GM12872 (cell line): ENCODE results near the gene DCAF15.

ENCODE experiments used
- TF ChIP-seq, protein P1 (sequence below): IDR thresholded peaks from 3 replicates; pipeline ENCODE4 v1.5.1; 2011; ENCODE audit warnings: low read depth, mild to moderate bottlenecking, low read length, moderate library complexity; ENCODE audit not compliant: insufficient read depth

DCAF15 gene

DNA sequence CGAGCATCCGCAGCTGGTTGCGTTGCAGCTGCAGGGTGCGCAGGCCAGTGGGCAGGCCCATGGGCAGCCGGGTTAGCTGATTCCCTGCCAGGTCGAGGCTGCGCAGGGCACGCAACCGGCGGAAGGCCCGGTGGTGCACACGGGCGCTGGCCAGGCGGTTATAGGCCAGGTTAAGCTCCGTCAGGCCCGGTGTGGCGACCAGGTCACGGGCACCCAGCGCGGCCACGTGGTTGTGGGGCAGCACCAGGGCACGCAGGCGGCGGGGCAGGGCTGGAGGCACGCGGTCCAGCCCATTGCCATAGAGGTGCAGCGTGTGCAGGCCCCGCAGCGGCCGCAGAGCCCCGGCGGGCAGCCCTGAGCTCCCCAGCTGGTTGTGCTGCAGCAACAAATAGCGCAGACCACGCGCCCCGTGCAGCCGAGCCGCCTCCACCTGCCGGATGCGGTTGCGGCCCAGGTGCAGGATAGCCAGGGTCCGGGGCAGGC, 19.4 kb upstream of the DCAF15 start:
- TF ChIP-seq, protein P1, sequence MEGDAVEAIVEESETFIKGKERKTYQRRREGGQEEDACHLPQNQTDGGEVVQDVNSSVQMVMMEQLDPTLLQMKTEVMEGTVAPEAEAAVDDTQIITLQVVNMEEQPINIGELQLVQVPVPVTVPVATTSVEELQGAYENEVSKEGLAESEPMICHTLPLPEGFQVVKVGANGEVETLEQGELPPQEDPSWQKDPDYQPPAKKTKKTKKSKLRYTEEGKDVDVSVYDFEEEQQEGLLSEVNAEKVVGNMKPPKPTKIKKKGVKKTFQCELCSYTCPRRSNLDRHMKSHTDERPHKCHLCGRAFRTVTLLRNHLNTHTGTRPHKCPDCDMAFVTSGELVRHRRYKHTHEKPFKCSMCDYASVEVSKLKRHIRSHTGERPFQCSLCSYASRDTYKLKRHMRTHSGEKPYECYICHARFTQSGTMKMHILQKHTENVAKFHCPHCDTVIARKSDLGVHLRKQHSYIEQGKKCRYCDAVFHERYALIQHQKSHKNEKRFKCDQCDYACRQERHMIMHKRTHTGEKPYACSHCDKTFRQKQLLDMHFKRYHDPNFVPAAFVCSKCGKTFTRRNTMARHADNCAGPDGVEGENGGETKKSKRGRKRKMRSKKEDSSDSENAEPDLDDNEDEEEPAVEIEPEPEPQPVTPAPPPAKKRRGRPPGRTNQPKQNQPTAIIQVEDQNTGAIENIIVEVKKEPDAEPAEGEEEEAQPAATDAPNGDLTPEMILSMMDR = no peak

DNA sequence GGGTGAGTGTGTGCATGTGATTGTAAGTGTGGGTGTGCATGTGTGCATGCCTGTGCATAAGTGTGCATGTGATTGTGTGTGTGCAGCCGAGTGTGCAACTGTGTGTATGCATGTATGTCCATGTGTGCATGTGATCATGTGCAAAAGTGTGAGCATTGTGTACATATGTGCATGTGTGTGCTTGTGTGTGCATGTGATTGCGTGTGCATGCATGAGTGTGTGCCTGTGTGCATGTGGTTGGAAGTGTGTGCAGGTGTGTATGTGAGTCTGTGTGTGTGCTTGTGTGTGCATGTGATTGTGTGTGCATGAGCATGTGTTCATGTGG, 17.6 kb upstream of the DCAF15 start:
- TF ChIP-seq, protein P1 = no peak

DNA sequence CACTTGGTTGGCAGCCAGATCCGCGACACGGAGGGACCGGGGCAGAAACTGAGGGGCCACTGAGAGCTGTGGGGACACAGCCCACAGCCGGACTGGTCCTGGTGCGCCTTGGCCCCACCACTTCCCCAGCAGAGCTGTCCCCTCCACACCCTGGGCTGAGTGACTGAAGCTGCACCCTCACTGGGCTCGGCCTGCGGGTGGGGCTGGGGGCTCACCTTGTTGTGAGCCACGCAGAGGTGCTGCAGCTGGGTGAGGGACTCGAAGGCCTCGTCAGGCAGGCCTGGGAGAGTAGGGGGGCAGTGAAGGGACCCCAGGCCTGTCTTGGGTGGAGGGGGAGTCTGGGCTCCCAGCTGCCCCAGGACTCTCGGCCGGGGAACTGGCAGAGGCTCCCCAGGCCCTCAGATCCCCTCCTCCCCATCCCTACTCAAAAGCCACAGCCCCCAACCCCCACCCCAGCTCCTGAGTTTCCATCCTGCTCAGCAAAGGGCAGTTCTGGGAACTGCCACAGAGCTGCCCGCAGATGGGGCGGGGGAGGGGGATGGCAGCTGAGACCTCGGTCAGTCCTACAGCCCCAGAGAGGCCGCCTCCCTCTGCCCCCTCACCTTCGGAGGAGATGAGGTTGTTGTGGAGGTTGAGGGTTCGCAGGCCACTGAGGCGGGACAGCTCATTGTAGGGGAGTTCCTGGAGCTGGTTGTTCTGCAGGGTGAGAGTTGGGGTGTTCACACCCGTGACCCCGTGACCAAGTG, 16.4 kb upstream of the DCAF15 start:
- TF ChIP-seq, protein P1 = no peak

- TF ChIP-seq, protein P1 = no peak
Observed at GRCh38 chr19:13937479-13938300, 14.6 kb upstream of the DCAF15 start.

DNA sequence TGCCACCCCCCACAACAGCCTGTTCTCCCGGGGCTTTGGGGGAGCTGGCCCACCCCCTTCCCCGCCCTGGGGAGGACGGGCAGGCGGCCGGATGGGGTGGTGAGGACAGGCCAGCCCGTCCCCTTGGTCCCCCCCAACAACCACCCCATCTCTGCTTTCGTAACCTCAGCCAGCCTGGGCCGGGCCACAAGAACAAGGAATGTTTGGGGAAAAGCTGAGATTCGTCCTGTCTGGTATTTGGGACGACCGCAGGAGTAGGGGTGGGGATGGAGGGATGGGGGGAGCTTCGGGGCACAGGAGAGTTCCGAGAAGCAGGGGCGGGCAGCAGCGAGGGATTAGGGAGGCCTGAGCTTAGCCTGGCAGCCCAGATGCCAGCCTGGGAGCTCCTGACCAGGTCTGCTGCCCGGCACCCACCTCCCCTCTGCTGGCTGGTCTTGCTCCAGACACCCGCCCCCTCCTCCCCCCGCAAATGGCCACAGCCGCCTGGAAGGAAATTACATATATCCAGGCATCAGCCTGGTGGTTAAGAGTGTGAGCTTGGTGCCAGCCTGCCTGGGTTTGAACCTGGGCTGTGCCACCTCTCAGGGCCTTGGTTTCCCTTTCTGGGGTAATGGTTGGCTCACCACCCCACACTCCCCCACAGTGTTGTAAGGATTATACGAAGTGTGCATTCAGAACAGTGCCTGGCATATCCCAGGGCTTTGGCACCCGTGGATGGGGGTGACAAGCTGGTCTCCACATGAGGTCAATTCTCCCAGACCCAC, 13.8 kb upstream of the DCAF15 start, which contains the start of gene PODNL1:
Gene PODNL1, minus strand, starts transcription at position 117 of the 764 bp plus-strand sequence. CDS start 236 bp downstream, outside the sequence.
- TF ChIP-seq, protein P1 = no peak

DNA sequence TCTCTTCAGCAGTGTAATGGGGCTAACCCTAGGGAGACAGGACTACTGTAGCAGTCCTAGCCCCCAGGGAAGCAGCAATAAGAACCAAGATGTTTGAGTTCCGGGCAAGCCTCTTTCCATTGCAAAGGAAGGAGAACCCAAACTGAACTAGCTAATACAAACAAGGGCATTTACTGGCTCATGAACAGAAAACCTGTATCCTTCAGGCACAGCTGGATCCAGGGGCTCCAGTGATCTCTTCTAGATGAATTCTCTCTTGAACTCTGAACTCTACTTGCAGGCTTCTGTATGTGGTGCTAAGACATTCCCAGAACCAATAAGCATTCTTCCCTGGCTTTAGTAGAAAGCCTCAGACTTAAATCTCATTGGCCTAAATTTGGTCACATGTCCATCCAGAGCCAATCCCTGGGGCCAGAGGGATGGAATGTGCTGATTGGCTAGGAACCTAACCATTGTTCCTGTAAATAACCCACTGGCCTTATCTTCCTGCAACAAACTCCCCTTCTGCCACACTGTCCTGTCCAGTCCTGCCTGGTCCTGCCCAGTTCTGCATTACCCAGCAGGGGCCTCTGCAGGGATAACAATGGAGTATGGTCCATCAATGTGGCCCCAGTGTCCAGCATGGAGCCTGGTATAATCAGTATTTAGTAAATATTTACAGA, 10.2 kb upstream of the DCAF15 start:
- TF ChIP-seq, protein P1 = no peak
